ENCODE data around the gene PRKCH. TPM values are rescaled to one million over a fixed set of nuclear protein-coding genes. Genes with fewer than 3 reads are reported as not detected.

Gene PRKCH
- total RNA-seq, 1 experiment from 2014 or later = 2.7 TPM

DNA sequence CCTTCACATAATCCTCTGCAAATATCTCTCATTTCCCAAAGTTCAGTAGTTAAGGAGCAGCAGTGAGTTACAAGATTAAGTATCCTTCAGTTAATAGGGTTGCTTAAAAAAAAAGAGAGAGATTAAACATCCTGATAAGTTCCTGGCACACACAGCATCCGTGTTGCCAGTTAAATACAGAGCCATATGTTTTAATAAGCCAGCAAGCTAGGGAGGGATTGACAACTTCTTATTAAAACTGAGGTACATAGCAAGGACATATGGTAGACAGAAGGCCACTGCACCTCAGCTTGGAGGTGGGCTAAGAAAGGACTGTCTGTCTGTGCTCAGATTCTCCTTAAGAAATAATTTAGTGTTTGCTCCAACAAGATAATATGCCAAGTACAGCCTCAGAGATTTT, 30.7 kb upstream of the PRKCH start:
- Histone ChIP-seq H3K36me3 (ENCODE audit: control insufficient read depth, insufficient read depth, low read length) (no peaks in the 10 kb centered on the region), H3K4me3 (ENCODE audit: low read depth in 2 of 2, low read length in 2 of 2) (no peak overlapping the region), H3K27me3 (ENCODE audit: control insufficient read depth, insufficient read depth, low read length) (peaks cover 2% of the 10 kb centered on the region; the same call in 1 of the 2 replicates), H3K9me3 (ENCODE audit: control insufficient read depth, insufficient read depth, low read depth, low read length) (no peaks in the 10 kb centered on the region), H3K4me1 (ENCODE audit: control insufficient read depth, insufficient read depth, low read length) (no peaks in the 10 kb centered on the region), H3K27ac (ENCODE audit: low read length) (no peak overlapping the region)
- DNase-seq (ENCODE audit: low read depth, low spot score) (no peak), ATAC-seq (no peak)
- POLR2A ChIA-PET = no interaction called here
- CTCF ChIA-PET = no interaction called here
- intact Hi-C loops (cut with micrococcal nuclease; ENCODE audit: unreplicated experiment) (no loop called here), in situ Hi-C loops (cut with HindIII; ENCODE audit: low pct_unique_long_range_greater_than_20kb, low sequenced_read_pairs) (no loop called here)
- TF ChIP-seq POLR2AphosphoS5 (IDR thresholded peaks at IDR 0.05; ENCODE audit: low read depth, low read length) = no peak
- TF ChIP-seq SIN3A (IDR thresholded peaks at IDR 0.05; ENCODE audit: borderline replicate concordance, insufficient read depth, low read depth, low read length) = no peak
- TF ChIP-seq TCF7L2 (IDR thresholded peaks at IDR 0.05; ENCODE audit: low read depth, low read length) = no peak
- TF ChIP-seq, protein P1, sequence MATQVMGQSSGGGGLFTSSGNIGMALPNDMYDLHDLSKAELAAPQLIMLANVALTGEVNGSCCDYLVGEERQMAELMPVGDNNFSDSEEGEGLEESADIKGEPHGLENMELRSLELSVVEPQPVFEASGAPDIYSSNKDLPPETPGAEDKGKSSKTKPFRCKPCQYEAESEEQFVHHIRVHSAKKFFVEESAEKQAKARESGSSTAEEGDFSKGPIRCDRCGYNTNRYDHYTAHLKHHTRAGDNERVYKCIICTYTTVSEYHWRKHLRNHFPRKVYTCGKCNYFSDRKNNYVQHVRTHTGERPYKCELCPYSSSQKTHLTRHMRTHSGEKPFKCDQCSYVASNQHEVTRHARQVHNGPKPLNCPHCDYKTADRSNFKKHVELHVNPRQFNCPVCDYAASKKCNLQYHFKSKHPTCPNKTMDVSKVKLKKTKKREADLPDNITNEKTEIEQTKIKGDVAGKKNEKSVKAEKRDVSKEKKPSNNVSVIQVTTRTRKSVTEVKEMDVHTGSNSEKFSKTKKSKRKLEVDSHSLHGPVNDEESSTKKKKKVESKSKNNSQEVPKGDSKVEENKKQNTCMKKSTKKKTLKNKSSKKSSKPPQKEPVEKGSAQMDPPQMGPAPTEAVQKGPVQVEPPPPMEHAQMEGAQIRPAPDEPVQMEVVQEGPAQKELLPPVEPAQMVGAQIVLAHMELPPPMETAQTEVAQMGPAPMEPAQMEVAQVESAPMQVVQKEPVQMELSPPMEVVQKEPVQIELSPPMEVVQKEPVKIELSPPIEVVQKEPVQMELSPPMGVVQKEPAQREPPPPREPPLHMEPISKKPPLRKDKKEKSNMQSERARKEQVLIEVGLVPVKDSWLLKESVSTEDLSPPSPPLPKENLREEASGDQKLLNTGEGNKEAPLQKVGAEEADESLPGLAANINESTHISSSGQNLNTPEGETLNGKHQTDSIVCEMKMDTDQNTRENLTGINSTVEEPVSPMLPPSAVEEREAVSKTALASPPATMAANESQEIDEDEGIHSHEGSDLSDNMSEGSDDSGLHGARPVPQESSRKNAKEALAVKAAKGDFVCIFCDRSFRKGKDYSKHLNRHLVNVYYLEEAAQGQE (IDR thresholded peaks at IDR 0.05; ENCODE audit: insufficient read depth in 1 of 2, low read depth in 2 of 2, low read length in 1 of 2) = no peak
- TF ChIP-seq, protein P2, sequence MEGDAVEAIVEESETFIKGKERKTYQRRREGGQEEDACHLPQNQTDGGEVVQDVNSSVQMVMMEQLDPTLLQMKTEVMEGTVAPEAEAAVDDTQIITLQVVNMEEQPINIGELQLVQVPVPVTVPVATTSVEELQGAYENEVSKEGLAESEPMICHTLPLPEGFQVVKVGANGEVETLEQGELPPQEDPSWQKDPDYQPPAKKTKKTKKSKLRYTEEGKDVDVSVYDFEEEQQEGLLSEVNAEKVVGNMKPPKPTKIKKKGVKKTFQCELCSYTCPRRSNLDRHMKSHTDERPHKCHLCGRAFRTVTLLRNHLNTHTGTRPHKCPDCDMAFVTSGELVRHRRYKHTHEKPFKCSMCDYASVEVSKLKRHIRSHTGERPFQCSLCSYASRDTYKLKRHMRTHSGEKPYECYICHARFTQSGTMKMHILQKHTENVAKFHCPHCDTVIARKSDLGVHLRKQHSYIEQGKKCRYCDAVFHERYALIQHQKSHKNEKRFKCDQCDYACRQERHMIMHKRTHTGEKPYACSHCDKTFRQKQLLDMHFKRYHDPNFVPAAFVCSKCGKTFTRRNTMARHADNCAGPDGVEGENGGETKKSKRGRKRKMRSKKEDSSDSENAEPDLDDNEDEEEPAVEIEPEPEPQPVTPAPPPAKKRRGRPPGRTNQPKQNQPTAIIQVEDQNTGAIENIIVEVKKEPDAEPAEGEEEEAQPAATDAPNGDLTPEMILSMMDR (IDR thresholded peaks at IDR 0.05) = no peak
- no TSS peak for BruUV-seq (replicated peaks)

- no peak overlapping the region for H3K4me3 ChIP-seq (ENCODE audit: low read depth in 2 of 2, low read length in 2 of 2)
- no TSS peak for BruUV-seq (replicated peaks)
- H3K4me1 ChIP-seq (ENCODE audit: control insufficient read depth, insufficient read depth, low read length) = no peaks in the 10 kb centered on the region
- no peak overlapping the region for H3K27ac ChIP-seq (ENCODE audit: low read length)
- intact Hi-C loops (cut with micrococcal nuclease; ENCODE audit: unreplicated experiment) = no loop called here
- ChIA-PET POLR2A (no interaction called here), CTCF (no interaction called here)
- TF ChIP-seq SIN3A (IDR thresholded peaks at IDR 0.05; ENCODE audit: borderline replicate concordance, insufficient read depth, low read depth, low read length) (no peak), POLR2AphosphoS5 (IDR thresholded peaks at IDR 0.05; ENCODE audit: low read depth, low read length) (no peak), TCF7L2 (IDR thresholded peaks at IDR 0.05; ENCODE audit: low read depth, low read length) (no peak)
- TF ChIP-seq, protein P1 (IDR thresholded peaks at IDR 0.05; ENCODE audit: insufficient read depth in 1 of 2, low read depth in 2 of 2, low read length in 1 of 2) = no peak
- TF ChIP-seq, protein P2 (IDR thresholded peaks at IDR 0.05) = no peak
- no peaks in the 10 kb centered on the region for H3K36me3 ChIP-seq (ENCODE audit: control insufficient read depth, insufficient read depth, low read length)
- ATAC-seq (no peak), DNase-seq (ENCODE audit: low read depth, low spot score) (no peak)
- peaks cover 2% of the 10 kb centered on the region; the same call in 1 of the 2 replicates for H3K27me3 ChIP-seq (ENCODE audit: control insufficient read depth, insufficient read depth, low read length)
- no peaks in the 10 kb centered on the region for H3K9me3 ChIP-seq (ENCODE audit: control insufficient read depth, insufficient read depth, low read depth, low read length)
- in situ Hi-C loops (cut with HindIII; ENCODE audit: low pct_unique_long_range_greater_than_20kb, low sequenced_read_pairs) = no loop called here
Measured at GRCh38 chr14:61296151-61296550, 25.2 kb upstream of the PRKCH start.

Measured in Panc1 (cell line).